ENCODE data around the gene ATG9B. TPM values are rescaled to one million over a fixed set of nuclear protein-coding genes. Genes with fewer than 3 reads are reported as not detected.

ATG9B gene
- total RNA-seq, 1 donor from 2014 or later, result 0.38 TPM

DNA sequence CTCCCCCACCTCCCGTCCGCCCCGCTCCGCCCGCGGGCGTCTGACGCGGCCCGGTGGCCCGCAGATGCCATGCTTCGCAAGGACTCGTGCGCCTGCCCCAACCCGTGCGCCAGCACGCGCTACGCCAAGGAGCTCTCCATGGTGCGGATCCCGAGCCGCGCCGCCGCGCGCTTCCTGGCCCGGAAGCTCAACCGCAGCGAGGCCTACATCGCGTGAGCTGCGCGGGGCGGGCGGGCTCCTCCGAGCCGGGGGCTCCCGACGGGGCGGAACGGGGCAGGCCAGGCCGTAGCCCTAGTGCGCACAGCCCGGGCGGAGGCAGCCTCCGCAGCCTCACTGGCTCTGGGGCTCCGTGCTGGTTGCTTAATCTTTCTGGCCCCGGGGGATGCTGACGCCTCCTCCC lies 26.8 kb upstream of the ATG9B start:
- Histone ChIP-seq H3K36me3 (no peaks in the 10 kb centered on the region), H3K4me1 (peaks cover 13% of the 10 kb centered on the region), H3K27me3 (ENCODE audit: low read depth) (peaks cover 14% of the 10 kb centered on the region), H3K9me3 (no peaks in the 10 kb centered on the region), H3K4me3 (no peak overlapping the region), H3K27ac (no peak overlapping the region)
- TF ChIP-seq, protein P1, sequence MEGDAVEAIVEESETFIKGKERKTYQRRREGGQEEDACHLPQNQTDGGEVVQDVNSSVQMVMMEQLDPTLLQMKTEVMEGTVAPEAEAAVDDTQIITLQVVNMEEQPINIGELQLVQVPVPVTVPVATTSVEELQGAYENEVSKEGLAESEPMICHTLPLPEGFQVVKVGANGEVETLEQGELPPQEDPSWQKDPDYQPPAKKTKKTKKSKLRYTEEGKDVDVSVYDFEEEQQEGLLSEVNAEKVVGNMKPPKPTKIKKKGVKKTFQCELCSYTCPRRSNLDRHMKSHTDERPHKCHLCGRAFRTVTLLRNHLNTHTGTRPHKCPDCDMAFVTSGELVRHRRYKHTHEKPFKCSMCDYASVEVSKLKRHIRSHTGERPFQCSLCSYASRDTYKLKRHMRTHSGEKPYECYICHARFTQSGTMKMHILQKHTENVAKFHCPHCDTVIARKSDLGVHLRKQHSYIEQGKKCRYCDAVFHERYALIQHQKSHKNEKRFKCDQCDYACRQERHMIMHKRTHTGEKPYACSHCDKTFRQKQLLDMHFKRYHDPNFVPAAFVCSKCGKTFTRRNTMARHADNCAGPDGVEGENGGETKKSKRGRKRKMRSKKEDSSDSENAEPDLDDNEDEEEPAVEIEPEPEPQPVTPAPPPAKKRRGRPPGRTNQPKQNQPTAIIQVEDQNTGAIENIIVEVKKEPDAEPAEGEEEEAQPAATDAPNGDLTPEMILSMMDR (IDR thresholded peaks at IDR 0.05), result no peak
- ATAC-seq, result peak; percentile 65 to 69
- intact Hi-C loops (cut with DNase I), result no loop called here
- peak; percentile 72 for DNase-seq

DNA sequence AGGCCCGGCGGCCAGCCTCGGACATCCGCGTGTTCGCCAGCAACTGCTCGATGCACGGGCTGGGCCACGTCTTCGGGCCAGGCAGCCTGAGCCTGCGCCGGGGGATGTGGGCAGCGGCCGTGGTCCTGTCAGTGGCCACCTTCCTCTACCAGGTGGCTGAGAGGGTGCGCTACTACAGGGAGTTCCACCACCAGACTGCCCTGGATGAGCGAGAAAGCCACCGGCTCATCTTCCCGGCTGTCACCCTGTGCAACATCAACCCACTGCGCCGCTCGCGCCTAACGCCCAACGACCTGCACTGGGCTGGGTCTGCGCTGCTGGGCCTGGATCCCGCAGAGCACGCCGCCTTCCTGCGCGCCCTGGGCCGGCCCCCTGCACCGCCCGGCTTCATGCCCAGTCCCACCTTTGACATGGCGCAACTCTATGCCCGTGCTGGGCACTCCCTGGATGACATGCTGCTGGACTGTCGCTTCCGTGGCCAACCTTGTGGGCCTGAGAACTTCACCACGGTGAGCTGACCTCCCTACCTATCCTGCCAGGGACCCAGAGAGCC lies 24.7 kb upstream of the ATG9B start:
- Histone ChIP-seq H3K4me3 (no peak overlapping the region), H3K27me3 (ENCODE audit: low read depth) (peaks cover 14% of the 10 kb centered on the region), H3K36me3 (peaks cover 16% of the 10 kb centered on the region), H3K9me3 (no peaks in the 10 kb centered on the region), H3K27ac (no peak overlapping the region), H3K4me1 (peaks cover 13% of the 10 kb centered on the region)
- no peak for ATAC-seq
- intact Hi-C loops (cut with DNase I), result no loop called here
- TF ChIP-seq, protein P1 (IDR thresholded peaks at IDR 0.05), result no peak
- no peak for DNase-seq

DNA sequence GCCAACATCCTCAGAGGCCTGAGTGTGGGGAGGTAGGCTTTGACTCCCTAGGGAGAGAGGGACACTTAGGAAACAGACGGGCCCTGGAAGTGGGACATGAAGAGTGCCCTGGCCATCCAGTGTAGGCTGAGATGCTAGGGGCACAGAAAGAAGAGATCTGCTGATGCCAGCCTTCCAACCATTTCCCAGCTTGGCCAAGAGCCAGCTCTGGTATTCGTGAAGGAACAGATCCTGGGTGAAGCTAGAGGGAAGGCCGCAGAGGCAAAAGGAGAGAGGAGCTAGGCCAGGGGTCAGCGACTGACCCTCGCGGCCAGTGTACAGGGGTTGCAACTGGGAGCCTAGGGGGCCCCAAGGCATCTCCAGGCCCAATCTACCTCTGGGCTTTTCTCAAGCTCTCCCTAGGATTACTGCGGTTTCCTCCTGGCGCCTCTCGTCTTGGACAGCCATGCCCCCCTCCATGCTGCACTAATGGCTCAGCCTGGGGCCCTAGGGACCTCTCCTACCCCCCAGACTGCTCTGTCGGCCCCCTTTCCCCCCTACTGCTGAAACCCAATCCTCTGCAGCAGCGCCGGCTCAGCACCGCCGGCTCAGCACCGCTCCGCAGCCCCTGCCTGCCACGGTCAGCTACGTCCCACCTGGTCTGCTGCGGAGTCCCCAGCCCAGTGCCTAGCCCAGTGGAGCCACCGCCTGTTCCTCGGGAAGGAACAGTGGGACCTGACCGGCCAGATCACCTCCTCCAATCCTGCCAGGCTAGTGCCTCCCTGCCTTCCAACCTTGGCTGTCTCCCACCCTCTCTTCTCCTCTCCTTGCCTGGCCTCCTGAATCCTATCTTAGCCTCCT lies 23.9 kb upstream of the ATG9B start, which contains the start of gene ASIC3:
Gene ASIC3 (plus strand): TSS at position 556 of the 840 bp plus-strand sequence. CDS start 355 bp downstream, outside the sequence.
- intact Hi-C loops (cut with DNase I), result no loop called here
- TF ChIP-seq, protein P1 (IDR thresholded peaks at IDR 0.05), result no peak
- ATAC-seq, result no peak
- peaks cover 19% of the 10 kb centered on the region for H3K36me3 ChIP-seq
- peaks cover 10% of the 10 kb centered on the region for H3K4me1 ChIP-seq
- no peak within 1 kb of the TSS for H3K27ac ChIP-seq
- no peak for DNase-seq
- H3K9me3 ChIP-seq, result no peaks in the 10 kb centered on the region
- H3K4me3 ChIP-seq, result no peak within 1 kb of the TSS
- peaks cover 14% of the 10 kb centered on the region for H3K27me3 ChIP-seq (ENCODE audit: low read depth)

DNA sequence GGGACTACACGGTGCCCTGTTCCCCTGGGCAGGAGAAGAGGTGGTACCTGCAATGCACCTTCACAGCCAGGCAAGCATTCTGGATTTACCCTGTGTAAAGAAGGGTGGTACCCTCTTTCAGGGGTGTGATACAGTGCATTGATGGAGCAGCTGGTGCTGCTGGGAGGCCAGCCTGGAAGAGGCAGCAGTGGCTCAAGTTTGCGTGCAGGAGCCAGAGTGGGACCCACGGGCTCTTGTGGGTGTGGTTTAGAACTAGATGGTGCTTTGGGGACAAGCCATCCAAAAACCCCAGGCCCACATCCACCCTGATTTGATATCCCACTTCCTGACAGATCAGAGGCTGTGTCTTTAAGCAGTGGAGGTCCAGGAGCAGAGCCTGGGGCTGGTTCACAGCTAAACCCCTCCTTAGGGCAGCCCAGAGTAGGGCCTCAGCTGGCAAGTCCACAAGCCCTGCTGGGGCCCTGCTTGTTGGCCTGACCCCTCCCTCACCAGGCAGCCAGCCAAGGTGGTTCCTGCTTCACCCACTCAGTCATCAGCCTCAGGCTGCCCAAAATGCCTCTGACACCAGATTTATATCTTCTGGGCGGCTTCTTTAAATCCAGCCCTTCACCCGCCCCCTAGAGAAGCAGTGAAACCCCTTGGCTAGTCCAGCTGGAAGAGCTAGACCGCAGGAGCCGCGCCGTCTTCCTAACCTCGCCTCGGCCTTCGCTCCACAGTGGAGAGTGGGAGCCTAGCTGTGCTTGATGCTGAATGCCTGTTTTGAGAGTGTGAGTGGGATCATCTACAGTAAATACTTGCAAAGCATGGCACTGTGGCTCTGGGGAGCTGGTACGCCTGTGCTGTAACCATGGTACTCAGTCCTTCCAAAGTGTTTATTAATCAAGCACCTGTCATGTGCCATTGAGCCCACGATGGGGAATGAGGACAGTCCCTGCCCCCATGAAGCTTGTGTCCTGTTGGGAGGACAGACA lies 22.6 kb upstream of the ATG9B start:
- Histone ChIP-seq H3K9me3 (no peaks in the 10 kb centered on the region), H3K36me3 (peaks cover 27% of the 10 kb centered on the region), H3K4me3 (no peak overlapping the region), H3K4me1 (peaks cover 7% of the 10 kb centered on the region), H3K27me3 (ENCODE audit: low read depth) (peaks cover 12% of the 10 kb centered on the region), H3K27ac (no peak overlapping the region)
- intact Hi-C loops (cut with DNase I), result no loop called here
- DNase-seq (no peak), ATAC-seq (no peak)
- TF ChIP-seq, protein P1 (IDR thresholded peaks at IDR 0.05), result no peak

DNA sequence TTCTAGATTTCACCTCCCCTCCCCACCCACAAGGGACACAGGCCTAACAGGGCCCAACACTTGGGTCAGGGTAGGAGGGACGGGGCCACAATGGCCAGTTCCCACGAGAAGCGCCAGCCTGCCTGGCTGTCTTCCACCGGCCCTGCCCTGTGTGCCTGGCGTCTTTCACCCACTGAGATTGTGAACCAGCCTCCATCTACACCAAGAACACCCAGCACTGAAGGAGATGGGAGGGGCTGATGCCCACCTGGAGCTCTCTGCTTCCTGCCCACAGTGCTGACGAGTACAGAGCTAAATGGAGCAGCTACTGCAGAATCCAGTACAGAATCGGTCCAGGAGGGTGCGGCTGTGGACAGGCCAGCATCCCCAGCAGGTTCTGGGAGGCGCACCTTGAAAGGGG lies 21.7 kb upstream of the ATG9B start:
- Histone ChIP-seq H3K4me3 (no peak overlapping the region), H3K9me3 (no peaks in the 10 kb centered on the region), H3K4me1 (peaks cover 3% of the 10 kb centered on the region), H3K27ac (no peak overlapping the region), H3K27me3 (ENCODE audit: low read depth) (peaks cover 8% of the 10 kb centered on the region), H3K36me3 (peaks cover 31% of the 10 kb centered on the region)
- TF ChIP-seq, protein P1 (IDR thresholded peaks at IDR 0.05), result no peak
- intact Hi-C loops (cut with DNase I), result no loop called here
- ATAC-seq (no peak), DNase-seq (no peak)

Measured in lower lobe of right lung (tissue), 2 donors.